ENCODE measurements around the gene LRWD1. TPM values are rescaled to one million over a fixed set of nuclear protein-coding genes. Genes with fewer than 3 reads are reported as not detected.

Gene LRWD1
- total RNA-seq, 4 donors from 2014 or later, result 9.8 to 19.2 (median 16.4) TPM

GRCh38 chr7:102466097-102466496 is 1.3 kb downstream of the LRWD1 start:
- TF ChIP-seq POLR2A (IDR thresholded peaks at IDR 0.05) (no peak), POLR2AphosphoS5 (IDR thresholded peaks at IDR 0.05) (no peak), CTCF (IDR thresholded peaks at IDR 0.05) (no peak), EP300 (IDR thresholded peaks at IDR 0.05) (no peak)
- Histone ChIP-seq H3K4me3 (peak overlapping the region; percentile 60), H3K9me3 (no peaks in the 10 kb centered on the region), H3K4me1 (peaks cover 34% of the 10 kb centered on the region), H3K27ac (no peak overlapping the region), H3K36me3 (peaks cover 26% of the 10 kb centered on the region), H3K27me3 (no peaks in the 10 kb centered on the region)
- no peak for DNase-seq (ENCODE audit: low spot score in 2 of 2)
- 91% methylated on average over 7 of the region's 7 CpGs for WGBS

GRCh38 chr7:102467581-102468477 is 3.0 kb downstream of the LRWD1 start:
- DNase-seq (ENCODE audit: low spot score in 2 of 2), result peak; percentile 61 to 65
- 89% methylated on average over 8 of the region's 24 CpGs for WGBS
- TF ChIP-seq EP300 (IDR thresholded peaks at IDR 0.05) (no peak), POLR2A (IDR thresholded peaks at IDR 0.05) (no peak), POLR2AphosphoS5 (IDR thresholded peaks at IDR 0.05) (no peak), CTCF (IDR thresholded peaks at IDR 0.05) (no peak)
- Histone ChIP-seq H3K27ac (no peak overlapping the region), H3K4me3 (no peak overlapping the region), H3K4me1 (peaks cover 34% of the 10 kb centered on the region), H3K27me3 (no peaks in the 10 kb centered on the region), H3K36me3 (peaks cover 39% of the 10 kb centered on the region), H3K9me3 (no peaks in the 10 kb centered on the region)

- Histone ChIP-seq H3K4me1 (peaks cover 30% of the 10 kb centered on the region), H3K9me3 (no peaks in the 10 kb centered on the region), H3K4me3 (no peak overlapping the region), H3K27ac (no peak overlapping the region), H3K27me3 (no peaks in the 10 kb centered on the region), H3K36me3 (peaks cover 48% of the 10 kb centered on the region)
- 90% methylated on average over 33 of the region's 40 CpGs for WGBS
- TF ChIP-seq POLR2AphosphoS5 (IDR thresholded peaks at IDR 0.05) (no peak), EP300 (IDR thresholded peaks at IDR 0.05) (no peak), POLR2A (IDR thresholded peaks at IDR 0.05) (no peak), CTCF (IDR thresholded peaks at IDR 0.05) (no peak)
- DNase-seq (ENCODE audit: low spot score in 2 of 2), result peak; percentile 64 to 76
These were observed 3.9 kb downstream of the LRWD1 start for GRCh38 chr7:102468478-102469350.

GRCh38 chr7:102469351-102469971 is 4.7 kb downstream of the LRWD1 start:
- H3K27ac ChIP-seq, result no peak overlapping the region
- WGBS, result 75% methylated on average over 8 of the region's 24 CpGs

More at GRCh38 chr7:102469351-102469971, 4.7 kb downstream of the LRWD1 start:
- H3K27me3 ChIP-seq, result no peaks in the 10 kb centered on the region
- TF ChIP-seq CTCF (IDR thresholded peaks at IDR 0.05) (no peak), POLR2AphosphoS5 (IDR thresholded peaks at IDR 0.05) (no peak), EP300 (IDR thresholded peaks at IDR 0.05) (no peak), POLR2A (IDR thresholded peaks at IDR 0.05) (no peak)
- H3K36me3 ChIP-seq, result peaks cover 53% of the 10 kb centered on the region
- no peak overlapping the region for H3K4me3 ChIP-seq
- peaks cover 23% of the 10 kb centered on the region for H3K4me1 ChIP-seq
- peak; percentile 63 to 67 for DNase-seq (ENCODE audit: low spot score in 2 of 2)
- no peaks in the 10 kb centered on the region for H3K9me3 ChIP-seq
